HG02981 (cell line): ENCODE data around the gene CTH.
"Not testable (repeated sequence)": the region's sequence is repeated elsewhere in the genome, so short reads cannot be mapped to it uniquely, and the experiment has no call there.

Experiments
- ATAC-seq: cut with Tn5 transposase; IDR thresholded peaks from one replicate; pipeline ENCODE4 v1.9.1; 2021; ENCODE audit warnings: mild to moderate bottlenecking, moderate library complexity; ENCODE audit not compliant: unreplicated experiment

Gene CTH

GRCh38 chr1:70405780-70406416 lies 5.2 kb upstream of the CTH start:
- ATAC-seq, result no peak

GRCh38 chr1:70409136-70409535 lies 1.9 kb upstream of the CTH start:
- no peak for ATAC-seq

DNA sequence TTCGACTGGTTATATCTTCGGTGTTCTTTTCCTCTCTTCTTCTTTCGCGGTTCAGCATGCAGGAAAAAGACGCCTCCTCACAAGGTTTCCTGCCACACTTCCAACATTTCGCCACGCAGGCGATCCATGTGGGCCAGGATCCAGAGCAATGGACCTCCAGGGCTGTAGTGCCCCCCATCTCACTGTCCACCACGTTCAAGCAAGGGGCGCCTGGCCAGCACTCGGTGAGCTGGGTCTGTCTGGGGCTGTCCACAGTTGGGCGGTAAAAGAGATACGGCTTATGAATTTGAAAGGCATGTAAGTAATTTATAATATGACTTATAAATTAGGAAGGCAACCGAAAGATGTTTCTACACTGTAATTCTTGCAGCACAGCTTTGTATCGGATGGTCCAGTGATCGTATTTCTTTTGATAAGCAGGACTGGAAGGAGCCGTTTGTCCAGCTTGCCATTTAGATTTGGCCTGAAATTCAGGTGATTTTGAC lies 334 bp downstream of the CTH start:
- peak; percentile 0 for ATAC-seq

- no peak for ATAC-seq
Measured at GRCh38 chr1:70415882-70416281, 4.8 kb downstream of the CTH start.

- not testable (repeated sequence) for ATAC-seq
Measured at GRCh38 chr1:70418973-70419734, 8.1 kb downstream of the CTH start.

DNA sequence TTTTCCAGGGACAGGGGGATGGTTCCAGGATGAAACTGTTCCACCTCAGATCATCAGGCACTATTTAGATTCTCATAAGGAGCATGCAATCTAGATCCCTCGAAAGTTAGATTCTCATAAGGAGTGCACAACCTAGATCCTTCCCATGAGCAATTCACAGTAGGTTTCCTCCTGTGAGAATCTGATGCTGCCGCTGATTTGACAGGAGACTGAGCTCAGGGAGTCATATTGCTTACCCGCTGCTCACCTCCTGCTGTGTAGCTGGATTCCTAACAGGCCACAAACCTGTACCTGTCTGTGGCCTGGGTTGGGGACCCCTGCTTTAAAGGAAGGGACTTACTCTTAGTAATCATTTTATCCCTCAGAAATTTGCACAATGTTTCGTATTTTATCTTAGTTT lies 9.3 kb downstream of the CTH start:
- ATAC-seq, result no peak

GRCh38 chr1:70426154-70427131 lies 15.4 kb downstream of the CTH start:
- no peak for ATAC-seq

GRCh38 chr1:70427976-70428375 lies 16.9 kb downstream of the CTH start:
- ATAC-seq, result no peak

DNA sequence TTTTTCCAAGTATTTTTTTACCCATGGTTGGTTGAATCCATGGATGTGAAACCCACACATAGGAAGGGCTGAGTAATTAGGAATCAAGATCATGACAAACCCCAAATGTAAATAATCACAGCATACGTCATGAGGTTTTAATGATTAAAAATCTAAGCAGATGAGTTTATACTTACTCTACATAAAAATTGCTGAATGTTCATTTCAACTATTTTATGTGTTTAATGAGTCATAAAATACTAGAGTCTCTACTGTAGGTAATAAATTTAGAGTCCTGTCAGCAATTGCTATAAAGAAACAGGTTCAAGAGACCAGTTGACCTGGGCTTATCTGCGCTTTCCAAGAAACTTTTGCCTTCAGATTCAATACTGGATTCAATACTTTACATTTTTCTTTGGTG lies 18.2 kb downstream of the CTH start:
- ATAC-seq, result no peak

GRCh38 chr1:70429757-70430156 lies 18.7 kb downstream of the CTH start:
- ATAC-seq, result no peak

DNA sequence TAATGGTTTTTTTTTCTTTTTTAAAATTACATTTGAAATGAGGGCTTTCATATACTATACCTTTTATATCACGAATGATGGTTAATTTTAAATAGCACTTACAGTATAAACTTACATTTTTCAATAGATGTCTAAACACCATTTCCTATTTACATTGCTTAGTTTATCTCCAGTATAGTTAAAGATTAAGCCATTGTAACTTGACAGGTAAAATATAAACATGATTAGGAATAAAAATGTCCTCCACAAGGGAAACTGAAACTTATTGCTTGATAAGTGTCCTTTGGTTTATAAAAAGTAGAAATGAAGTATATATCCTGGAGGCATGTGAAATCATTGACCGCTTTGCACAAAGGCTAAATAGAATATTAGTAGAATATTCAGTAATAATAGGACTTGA lies 20.2 kb downstream of the CTH start:
- no peak for ATAC-seq

DNA sequence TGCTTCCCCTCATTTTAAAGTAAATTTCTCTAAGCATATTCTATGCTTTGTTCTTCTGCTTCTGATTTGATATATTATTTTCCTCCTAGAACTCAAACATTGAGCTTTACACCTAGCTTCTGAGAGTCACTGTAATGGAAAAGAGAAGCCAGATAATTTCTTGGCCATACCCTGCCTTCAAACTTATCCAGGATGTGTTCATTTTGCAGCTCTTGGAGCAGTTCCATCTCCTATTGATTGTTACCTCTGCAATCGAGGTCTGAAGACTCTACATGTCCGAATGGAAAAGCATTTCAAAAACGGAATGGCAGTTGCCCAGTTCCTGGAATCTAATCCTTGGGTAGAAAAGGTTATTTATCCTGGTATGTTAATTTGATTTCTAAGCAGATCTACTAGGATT lies 20.8 kb downstream of the CTH start:
- no peak for ATAC-seq

DNA sequence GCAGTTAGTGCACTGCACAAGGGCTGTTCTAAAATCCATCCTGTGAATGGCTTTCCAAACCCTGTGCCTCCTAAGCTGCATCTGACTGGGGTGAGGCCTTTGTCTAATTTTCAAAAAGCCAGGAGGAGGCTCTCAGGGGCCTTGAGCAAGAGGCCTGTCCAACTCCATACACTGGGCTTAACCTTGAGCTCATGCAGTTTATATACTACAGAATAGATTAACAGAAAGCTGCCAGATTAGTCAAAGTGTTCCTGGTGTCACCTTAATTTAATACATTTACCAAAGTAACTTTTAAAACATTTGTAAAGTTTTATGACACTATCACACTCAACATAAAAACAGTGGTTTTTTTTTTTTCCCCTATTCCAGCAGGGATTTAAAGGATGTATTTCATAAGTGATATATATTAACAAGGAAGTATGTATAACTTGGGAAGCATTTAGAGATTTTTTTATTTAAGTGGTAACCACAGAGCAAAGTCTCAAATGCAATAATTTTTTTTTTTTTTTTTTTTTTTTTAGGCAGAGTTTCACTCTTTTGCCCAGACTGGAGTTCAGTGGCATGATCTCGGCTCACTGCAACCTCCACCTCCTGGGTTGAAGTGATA lies 23.3 kb downstream of the CTH start:
- no peak for ATAC-seq

GRCh38 chr1:70436622-70437251 lies 25.7 kb downstream of the CTH start:
- no peak for ATAC-seq

- no peak for ATAC-seq
Measured at GRCh38 chr1:70438529-70438928, 27.5 kb downstream of the CTH start.

DNA sequence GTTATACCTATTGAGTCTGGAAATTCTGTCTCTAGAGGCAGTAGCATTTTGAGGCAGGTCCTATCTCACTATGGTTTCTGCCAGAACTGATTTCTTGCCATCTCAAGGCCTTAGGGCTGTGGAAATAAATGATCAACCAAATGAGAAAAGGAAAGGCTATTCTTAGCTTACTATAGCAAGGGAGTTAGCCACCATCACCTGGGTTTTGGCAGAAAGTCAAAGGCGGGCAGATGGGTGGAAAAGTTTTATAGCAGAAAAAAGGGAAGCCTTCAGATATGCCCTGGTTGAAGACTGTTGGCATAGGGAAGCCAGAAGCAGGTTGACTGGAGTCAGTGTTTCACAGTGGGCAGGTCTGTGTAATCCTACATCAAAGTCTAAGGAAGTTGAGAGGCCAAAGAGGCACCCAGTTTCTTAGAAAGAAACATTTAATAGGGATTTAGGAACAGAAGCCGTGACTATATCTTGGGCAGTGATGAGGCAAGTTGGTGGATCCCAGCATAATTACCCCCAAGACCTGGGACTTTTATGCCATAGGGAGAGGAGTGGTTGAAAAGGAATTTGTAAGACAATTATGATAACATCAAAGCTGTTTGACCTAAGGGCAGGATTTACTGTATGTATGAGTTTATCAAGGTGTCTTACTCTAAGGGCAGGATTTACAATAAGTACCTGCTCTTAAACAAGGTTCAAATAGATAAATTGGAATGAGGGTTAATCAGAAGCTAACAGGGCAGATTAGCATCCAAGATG lies 29.7 kb downstream of the CTH start:
- ATAC-seq, result no peak

DNA sequence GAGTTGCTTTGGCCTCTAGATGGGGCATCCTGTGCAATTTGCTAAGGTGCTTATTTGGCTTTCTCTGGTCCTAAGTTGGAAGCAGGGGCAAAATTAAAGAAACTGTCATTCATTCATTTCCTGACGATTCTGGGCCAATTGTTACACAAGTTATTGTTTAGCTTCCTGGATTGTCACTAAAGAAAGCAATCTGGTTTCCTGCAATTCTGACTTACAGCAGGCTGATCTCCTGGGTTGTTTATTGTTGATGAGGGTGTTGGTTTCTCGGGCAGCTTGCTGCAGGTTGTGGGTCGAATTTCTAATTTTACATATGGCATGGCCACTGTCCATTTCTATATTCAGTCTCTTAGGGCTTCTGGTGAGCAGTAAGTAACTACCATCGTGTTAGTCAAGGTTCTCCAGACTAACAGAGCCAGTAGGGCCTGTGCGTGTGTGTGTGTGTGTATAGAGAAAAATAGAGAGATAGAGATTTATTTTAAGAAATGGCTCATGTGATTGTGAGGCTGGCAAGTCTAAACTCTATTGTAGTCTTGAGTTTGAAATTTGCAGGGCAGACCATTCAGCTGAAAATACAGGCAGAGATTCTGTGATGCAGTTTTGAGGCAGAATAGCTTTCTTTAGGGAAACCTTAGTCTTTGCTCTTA lies 30.4 kb downstream of the CTH start:
- ATAC-seq, result no peak

DNA sequence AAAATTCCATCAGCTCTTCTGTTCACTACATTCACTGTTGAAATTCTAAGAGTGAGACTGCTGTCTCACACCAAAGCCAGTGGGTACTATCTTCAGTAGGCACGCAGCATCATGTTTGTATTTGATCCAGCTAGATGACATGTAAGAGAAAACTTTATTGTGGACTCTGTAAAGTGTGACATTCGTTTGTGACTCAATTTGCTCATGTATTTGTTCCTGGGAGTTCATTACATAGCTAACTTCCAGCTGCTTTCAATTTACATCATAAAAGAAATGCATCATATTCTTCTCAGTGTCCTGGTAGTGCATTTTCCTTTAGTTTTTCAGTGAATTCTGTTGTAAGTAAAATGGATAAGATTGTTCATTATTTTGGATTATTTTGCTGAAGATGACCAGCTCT lies 31.4 kb downstream of the CTH start:
- ATAC-seq, result no peak

- ATAC-seq, result no peak
Measured at GRCh38 chr1:70443739-70444138, 32.7 kb downstream of the CTH start.
